ENCODE data around the gene EXOC6B.
"Not testable (repeated sequence)": the region's sequence is repeated elsewhere in the genome, so short reads cannot be mapped to it uniquely, and the experiment has no call there.

EXOC6B gene

GRCh38 chr2:72674982-72675915, 150.6 kb downstream of the EXOC6B start:
- DNase-seq = no peak

- no peak for DNase-seq
These were observed 152.6 kb downstream of the EXOC6B start for GRCh38 chr2:72673279-72673678.

GRCh38 chr2:72669121-72669520, 156.7 kb downstream of the EXOC6B start:
- DNase-seq = no peak

GRCh38 chr2:72668647-72669046, 157.2 kb downstream of the EXOC6B start:
- no peak for DNase-seq

- no peak for DNase-seq
These were observed 160.4 kb downstream of the EXOC6B start for GRCh38 chr2:72665448-72665847.

GRCh38 chr2:72661985-72662384, 163.8 kb downstream of the EXOC6B start:
- no peak for DNase-seq

- DNase-seq = no peak
These were observed 176.0 kb downstream of the EXOC6B start for GRCh38 chr2:72649810-72650209.

GRCh38 chr2:72641221-72641620, 184.6 kb downstream of the EXOC6B start:
- not testable (repeated sequence) for DNase-seq

GRCh38 chr2:72638600-72639211, 187.1 kb downstream of the EXOC6B start:
- DNase-seq = no peak

GRCh38 chr2:72636210-72636609, 189.6 kb downstream of the EXOC6B start:
- no peak for DNase-seq

GRCh38 chr2:72630767-72631166, 195.1 kb downstream of the EXOC6B start:
- no peak for DNase-seq

GRCh38 chr2:72629062-72629461, 196.8 kb downstream of the EXOC6B start:
- DNase-seq = no peak

- no peak for DNase-seq
These were observed 198.8 kb downstream of the EXOC6B start for GRCh38 chr2:72627083-72627482.

GRCh38 chr2:72625366-72625765, 200.5 kb downstream of the EXOC6B start:
- DNase-seq = no peak

- DNase-seq = no peak
These were observed 202.4 kb downstream of the EXOC6B start for GRCh38 chr2:72623481-72623880.

- no peak for DNase-seq
These were observed 206.2 kb downstream of the EXOC6B start for GRCh38 chr2:72619626-72620025.

- DNase-seq = no peak
These were observed 211.9 kb downstream of the EXOC6B start for GRCh38 chr2:72613931-72614330.

GRCh38 chr2:72612614-72613160, 213.1 kb downstream of the EXOC6B start:
- no peak for DNase-seq

- DNase-seq = no peak
These were observed 218.6 kb downstream of the EXOC6B start for GRCh38 chr2:72607189-72607588.

- peak; percentile 9 for DNase-seq
These were observed 219.9 kb downstream of the EXOC6B start for GRCh38 chr2:72605836-72606442.

GRCh38 chr2:72604468-72604867, 221.4 kb downstream of the EXOC6B start:
- no peak for DNase-seq

- no peak for DNase-seq
These were observed 222.4 kb downstream of the EXOC6B start for GRCh38 chr2:72603481-72603880.

GRCh38 chr2:72602711-72603110, 223.1 kb downstream of the EXOC6B start:
- no peak for DNase-seq

- DNase-seq = no peak
These were observed 223.7 kb downstream of the EXOC6B start for GRCh38 chr2:72602095-72602494.
